Eye (tissue), 1 donor: ENCODE results near the gene XKR3.
"Not testable (repeated sequence)": the region's sequence is repeated elsewhere in the genome, so short reads cannot be mapped to it uniquely, and the experiment has no call there.

ENCODE experiments used
- DNase-seq: peaks from one replicate; pipeline ENCODE4 v3.0.0-alpha.2; 2015

The XKR3 gene

GRCh38 chr22:16734271-16734670 is 90.9 kb downstream of the XKR3 start:
- DNase-seq = not testable (repeated sequence)
